CD4-positive, alpha-beta T cell treated with Interleukin-15 for 1 hour (primary cell): ENCODE results near the gene THYN1.

ENCODE experiments used
- DNase-seq: peaks from one replicate; pipeline ENCODE4 v3.0.0-alpha.2; 2020

The THYN1 gene

DNA sequence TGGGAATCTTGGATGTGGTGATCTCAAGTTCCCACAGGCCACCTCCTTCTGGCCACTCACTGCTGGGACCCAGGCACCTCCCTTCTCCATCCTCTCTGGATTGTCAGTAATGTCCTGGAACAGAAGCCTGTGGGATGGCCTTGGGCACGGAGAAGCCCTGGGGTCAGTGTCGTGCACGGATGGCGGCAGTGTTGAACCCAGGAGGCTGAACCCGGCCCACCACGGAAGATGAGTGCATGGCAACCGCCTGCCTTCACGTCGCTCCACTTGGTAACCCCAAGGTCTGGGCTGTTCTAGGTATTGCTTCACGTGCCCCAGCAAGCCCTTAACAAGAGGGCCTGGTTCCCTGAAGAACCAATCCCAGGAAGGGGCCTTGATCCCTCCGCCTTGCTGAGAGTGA lies 7.1 kb downstream of the THYN1 start:
- no peak for DNase-seq

- no peak for DNase-seq
These were observed 7.7 kb downstream of the THYN1 start for GRCh38 chr11:134245434-134245833.

DNA sequence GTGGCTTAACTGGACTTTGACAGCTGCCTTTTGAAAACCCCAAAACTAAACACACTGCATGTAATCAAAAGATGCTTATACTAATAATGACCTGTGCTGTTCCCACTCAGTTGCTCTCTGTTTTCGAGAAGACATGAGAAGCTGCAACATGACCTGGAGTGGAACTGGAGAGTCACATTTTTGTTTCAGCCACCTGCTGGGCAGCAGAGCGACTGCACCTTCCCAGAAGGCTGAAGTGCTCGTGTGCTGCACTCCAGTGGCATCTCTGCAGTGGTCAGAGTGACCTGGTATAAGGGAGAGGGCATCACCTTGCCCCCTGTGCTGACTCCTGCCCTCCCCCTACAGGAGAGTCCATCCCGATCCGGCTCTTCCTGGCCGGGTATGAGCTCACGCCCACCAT lies 8.6 kb downstream of the THYN1 start:
- DNase-seq = no peak

DNA sequence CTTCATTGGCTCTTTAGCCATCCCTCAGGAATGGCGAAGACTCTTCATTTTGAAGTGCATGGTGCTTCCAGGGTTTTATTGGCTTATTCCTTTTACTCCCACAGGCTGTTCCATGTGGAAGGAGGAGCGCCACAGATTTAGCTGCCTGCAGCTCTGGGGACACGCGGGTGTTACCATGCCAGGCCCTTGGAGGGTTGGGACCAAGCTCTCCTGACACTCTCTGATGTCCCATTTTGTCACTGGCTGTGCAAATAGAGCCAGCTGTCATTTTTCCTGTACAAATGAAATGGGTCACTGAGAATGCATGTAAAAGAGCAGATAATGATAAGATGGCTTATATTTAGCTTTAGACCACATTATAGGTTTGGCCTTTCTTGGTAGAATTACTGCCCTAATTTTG lies 9.2 kb downstream of the THYN1 start:
- no peak for DNase-seq

GRCh38 chr11:134242376-134242775 lies 10.8 kb downstream of the THYN1 start:
- DNase-seq = no peak

GRCh38 chr11:134240592-134240991 lies 12.6 kb downstream of the THYN1 start:
- no peak for DNase-seq

GRCh38 chr11:134238956-134239355 lies 14.2 kb downstream of the THYN1 start:
- no peak for DNase-seq

DNA sequence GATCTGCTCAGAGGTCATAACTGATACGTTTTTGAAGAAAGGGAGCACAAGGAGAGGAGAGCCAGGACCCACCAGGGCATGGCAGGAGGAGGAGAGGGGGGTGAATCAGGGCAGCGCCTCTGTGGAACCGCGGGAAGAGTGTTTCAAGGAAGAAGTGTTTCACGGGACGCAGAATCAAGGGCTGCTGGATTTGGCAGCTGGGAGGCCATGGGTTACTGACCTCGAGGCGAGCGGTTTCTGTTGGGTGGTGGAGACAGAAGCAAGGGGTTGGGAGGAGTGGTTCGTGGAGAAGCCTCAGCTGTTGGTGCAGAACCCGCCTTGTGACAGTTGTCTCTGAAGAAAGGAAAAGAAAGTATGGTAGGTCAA lies 15.6 kb downstream of the THYN1 start:
- no peak for DNase-seq

DNA sequence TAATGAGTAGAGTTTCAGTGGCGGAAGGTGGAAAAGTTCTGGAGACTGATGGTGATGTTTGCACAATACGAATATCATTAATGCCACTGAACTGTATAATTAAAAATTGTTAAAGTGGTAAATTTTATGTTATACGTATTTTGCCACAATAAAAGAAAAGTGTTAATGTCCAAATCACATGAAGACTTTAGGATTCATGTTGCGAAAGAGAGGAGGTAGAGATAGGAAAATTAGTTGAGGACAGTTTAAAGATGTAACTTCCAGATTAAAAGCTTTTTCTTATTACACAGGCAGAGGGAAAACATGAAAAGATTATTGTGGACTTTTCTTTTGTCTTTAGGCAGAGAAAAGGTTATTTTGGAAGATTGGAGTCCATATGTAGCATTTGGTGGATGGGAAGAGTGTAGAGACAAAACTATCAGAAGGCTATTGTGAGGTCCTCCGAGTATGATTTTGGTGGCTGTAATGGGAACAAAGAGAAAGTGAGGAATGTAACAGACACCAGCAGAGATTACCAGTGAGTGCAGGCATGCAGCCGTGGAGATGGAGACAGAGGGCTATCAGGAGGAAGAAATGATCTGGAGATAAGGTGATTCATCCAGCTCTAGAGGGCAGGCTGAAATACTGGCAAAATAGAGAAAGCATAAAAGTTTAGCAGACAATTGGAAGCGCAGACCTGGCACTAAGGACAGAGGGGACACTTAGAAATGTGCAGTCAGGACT lies 16.2 kb downstream of the THYN1 start:
- DNase-seq = no peak

GRCh38 chr11:134235399-134235798 lies 17.8 kb downstream of the THYN1 start:
- DNase-seq = no peak

GRCh38 chr11:134233729-134234179 lies 19.4 kb downstream of the THYN1 start:
- no peak for DNase-seq

GRCh38 chr11:134231958-134232659 lies 21.0 kb downstream of the THYN1 start:
- no peak for DNase-seq

DNA sequence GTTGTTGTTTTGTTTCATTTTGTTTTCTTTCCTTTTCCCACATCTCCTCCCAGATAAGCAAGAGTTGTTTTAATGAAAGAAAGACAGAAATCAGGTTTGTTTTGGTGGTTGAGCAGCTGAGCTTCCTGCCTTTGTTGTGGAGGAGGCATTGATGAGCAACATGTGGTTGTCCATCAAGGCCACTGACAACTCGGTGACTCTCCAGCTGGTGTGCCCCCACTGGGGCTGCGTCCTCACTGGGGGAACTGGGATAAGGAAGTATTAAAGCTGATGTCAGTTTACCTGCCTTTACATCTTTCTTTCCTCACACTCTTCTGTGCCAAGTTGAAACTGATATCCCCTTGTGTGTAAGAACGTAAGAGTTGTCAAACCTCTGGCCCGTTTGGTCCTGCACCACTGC lies 22.8 kb downstream of the THYN1 start:
- DNase-seq = no peak

GRCh38 chr11:134229126-134229790 lies 23.9 kb downstream of the THYN1 start:
- DNase-seq = no peak

DNA sequence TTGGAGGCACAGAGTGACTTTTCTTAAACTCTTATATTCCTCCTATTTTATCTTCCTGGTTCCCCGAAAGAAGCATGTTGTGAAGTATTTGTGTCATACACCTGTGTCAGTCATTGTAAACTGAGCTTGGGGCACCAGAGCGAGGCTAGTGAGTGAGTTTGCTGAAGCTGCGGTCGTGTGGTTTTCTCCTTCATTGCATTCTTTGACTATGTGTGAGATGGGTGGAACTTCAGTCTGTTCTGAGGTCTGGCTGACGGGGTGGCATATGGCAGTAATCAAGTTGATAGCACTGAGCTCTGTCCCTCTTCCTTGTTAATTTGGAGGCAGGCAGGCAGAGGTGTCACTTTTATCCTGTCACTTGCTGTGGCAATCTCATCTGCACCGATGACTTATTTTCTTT lies 24.5 kb downstream of the THYN1 start:
- DNase-seq = peak; percentile 36

DNA sequence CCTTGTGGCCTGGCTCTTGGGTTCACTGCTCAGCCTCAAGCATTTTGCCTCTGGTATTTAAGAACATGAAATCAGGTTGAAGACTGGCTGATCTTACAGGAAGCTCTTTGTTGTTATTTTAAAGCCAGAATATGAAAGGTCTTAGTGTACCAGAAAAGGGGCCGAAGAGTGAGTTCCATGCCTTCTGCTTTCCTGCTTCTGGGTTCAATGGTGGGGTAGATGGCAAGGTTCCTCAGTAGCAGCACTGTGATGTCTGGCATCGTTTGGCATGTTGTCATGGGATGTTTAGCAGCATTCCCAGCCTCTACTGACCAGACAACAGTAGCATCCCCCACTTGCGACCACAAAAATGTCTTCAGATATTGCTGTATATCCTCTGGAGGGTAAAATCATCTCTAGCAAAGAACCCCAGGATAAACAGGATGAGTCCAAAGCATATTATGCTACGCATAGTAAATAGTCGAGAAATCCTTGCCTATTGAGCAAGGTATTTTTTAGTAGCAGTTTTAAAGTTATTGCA lies 26.3 kb downstream of the THYN1 start:
- DNase-seq = no peak

DNA sequence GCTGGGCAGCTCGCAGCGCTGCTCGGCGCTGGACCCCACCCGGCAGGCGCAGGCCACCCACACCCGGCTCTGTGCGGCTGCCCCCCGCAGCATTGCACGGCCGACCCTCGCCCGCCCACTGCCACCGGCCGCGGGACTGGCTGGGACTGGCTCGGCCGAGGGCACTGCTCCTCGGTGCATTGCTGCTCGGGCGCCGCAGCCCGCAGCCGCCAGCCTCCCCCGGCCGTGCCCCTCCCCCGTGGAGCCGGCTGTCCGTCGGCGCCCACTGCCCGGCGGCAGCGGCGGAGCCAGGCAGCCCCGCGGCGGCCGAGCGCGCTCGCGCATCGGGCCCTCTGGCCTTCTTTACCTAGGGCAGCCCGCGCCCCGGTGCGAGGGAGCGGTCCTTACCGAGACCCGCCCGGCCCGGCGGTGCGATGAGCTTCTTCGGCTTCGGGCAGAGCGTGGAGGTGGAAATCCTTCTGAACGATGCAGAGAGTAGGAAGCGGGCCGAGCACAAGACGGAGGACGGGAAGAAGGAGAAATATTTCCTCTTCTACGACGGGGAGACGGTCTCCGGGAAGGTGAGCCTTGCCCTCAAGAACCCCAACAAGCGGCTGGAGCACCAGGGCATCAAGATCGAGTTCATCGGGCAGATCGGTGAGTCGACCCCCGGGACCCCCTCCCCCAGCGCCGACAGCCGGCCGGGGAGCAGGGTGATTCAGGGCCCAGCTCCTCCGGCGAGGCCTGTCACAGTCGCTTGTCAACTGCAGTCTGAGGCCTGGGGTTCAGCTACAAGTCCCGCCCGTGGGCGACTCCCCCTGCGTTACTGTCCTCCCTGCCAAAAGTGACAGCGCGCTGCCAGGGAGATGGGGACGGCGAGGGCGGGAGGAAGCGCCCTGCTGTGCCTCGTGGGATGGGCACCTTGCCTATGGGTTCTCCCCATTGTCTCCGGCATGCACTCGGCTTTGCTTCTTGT lies 28.2 kb downstream of the THYN1 start:
- peak; percentile 33 for DNase-seq

- peak; percentile 96 for DNase-seq
These were observed 29.1 kb downstream of the THYN1 start, which contains the start of the genes NCAPD3 and VPS26B for GRCh38 chr11:134223836-134224709. TSS of gene NCAPD3 (minus strand) at chr11:134223967. CDS start at chr11:134223926, 41 bp downstream. TSS of gene VPS26B (plus strand) at chr11:134224671. CDS start at chr11:134225123, 452 bp downstream.

GRCh38 chr11:134223121-134223520 lies 30.0 kb downstream of the THYN1 start:
- DNase-seq = no peak

DNA sequence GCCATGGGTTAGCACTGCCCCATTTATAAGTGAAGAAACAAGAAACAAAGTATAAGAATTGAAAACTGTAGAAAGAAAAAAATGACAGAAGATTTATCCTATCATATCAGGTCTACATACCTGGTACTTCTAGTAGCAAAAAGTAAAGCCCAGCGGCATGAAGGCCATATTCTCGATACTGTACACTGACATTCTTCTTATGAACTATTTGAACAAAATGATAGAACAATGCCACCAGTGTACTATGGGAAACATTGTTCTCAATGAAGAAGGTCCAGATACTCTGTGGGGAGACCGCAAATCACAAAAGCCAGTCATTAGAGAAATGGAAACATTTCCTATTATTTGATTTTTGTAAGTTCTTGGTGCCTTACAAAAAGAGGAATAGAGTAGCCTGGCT lies 36.3 kb downstream of the THYN1 start:
- no peak for DNase-seq

DNA sequence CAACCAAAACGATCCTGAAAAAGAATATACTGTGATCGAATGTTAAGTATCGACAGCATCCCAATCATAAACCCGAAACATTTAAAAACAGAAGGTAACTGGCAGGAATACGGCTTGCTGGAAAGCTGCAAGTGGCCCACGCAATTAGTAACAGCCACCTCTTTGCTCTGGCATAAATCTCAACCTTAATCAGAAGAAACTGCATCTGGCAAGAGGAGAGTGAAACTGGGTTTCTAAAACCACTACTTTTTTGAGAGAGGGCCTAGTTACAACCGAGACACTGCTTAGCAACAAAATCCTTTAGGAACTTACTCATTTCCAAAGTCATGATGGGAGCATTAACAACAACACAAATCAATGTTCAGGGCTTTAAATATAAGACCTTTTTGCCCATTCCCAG lies 37.3 kb downstream of the THYN1 start:
- DNase-seq = no peak
